Kidney (tissue), 14 donors: ENCODE results near the gene CCDC38. TPM values are rescaled to one million over a fixed set of nuclear protein-coding genes. Genes with fewer than 3 reads are reported as not detected.

ENCODE experiments used
- DNase-seq, 5 donors: peaks; one replicate each; pipeline ENCODE4 v3.0.0-alpha.2; 2013 to 2020
- FAIRE-seq: peaks from 2 replicates; lab custom pipeline; 2012; peaks lifted over from hg19 to GRCh38; lab: Jason Lieb, UNC
- H3K27ac ChIP-seq, 2 donors: one replicate each; pipeline ENCODE4 v1.7.0; 2013; ENCODE audit warnings: low read depth in 2 of 2, low read length in 2 of 2, inconsistent platforms in 1 of 2
- H3K27me3 ChIP-seq: one replicate; pipeline ENCODE4 v1.7.1; 2013; ENCODE audit warnings: low read length, inconsistent platforms; ENCODE audit not compliant: control insufficient read depth, insufficient read depth
- H3K36me3 ChIP-seq, 3 donors: one replicate each; pipeline versions ENCODE4 v1.7.0 to v1.7.1; 2013; ENCODE audit warnings: low read length in 3 of 3, control low read depth in 1 of 3, inconsistent platforms in 1 of 3; ENCODE audit not compliant: insufficient read depth in 3 of 3, control insufficient read depth in 2 of 3
- H3K4me1 ChIP-seq, 3 donors: one replicate each; pipeline versions ENCODE4 v1.7.0 to v1.7.1; 2013; ENCODE audit warnings: low read length in 3 of 3, inconsistent platforms in 1 of 3, low read depth in 1 of 3; ENCODE audit not compliant: control insufficient read depth in 2 of 3, insufficient read depth in 2 of 3
- H3K4me3 ChIP-seq, 3 donors: one replicate each; pipeline versions ENCODE4 v1.7.0 to v1.8.1; 2013; ENCODE audit warnings: low read length in 3 of 3, control low read depth in 1 of 3, inconsistent platforms in 1 of 3
- H3K9ac ChIP-seq, 3 donors: one replicate each; pipeline versions ENCODE4 v1.7.0 to v1.7.1; 2013; ENCODE audit warnings: low read length in 3 of 3, control low read depth in 1 of 3, inconsistent platforms in 1 of 3
- H3K9me3 ChIP-seq, 3 donors: one replicate each; pipeline versions ENCODE4 v1.7.0 to v1.7.1; 2013; ENCODE audit warnings: low read length in 3 of 3, control low read depth in 1 of 3, inconsistent platforms in 1 of 3; ENCODE audit not compliant: control insufficient read depth in 2 of 3, insufficient read depth in 1 of 3
- CTCF ChIP-seq: IDR thresholded peaks from 3 replicates; pipeline ENCODE4 v1.5.1; 2012; ENCODE audit warnings: mild to moderate bottlenecking, moderate library complexity, borderline replicate concordance; ENCODE audit not compliant: insufficient read depth; ENCODE audit errors: extremely low read depth
- intact Hi-C: fragments of 100-400 bp; cut with DNase I; formaldehyde crosslinking; loops from one replicate; pipeline ENCODE4 v1.11.1; 2022
- polyA plus RNA-seq: library from polyadenylated mRNA; stranded (reverse); fragments of 350-450 nt; fragmentation: Illumina TruSeq; extraction: RNeasy Lipid Tissue Mini Kit (QIAGEN cat#74804); gene quantifications from one replicate; pipeline ENCODE4 v1.2.3, GENCODE V29; 2014; ENCODE audit warnings: low read depth, low replicate concordance; ENCODE audit not compliant: insufficient read depth
- total RNA-seq: library from RNA; stranded (reverse); fragmentation: NEBNext Ultra II Directional; extraction: Animal tissue kit (Norgen Biotek cat#: 25700); gene quantifications from one replicate; pipeline ENCODE4 v1.2.1, GENCODE V29; 2021
- donor health status: control.
- donor health status: control.
- donor health status: control.
- donor health status: control.
- donor health status: control.
- donor health status: DM: yes; HTN: yes; CAD: no.
- donor health status: Normal renal cell carcinoma (clear cell type).

The CCDC38 gene
- total and polyA plus RNA-seq, 2 donors from 2014 or later = 0.31 TPM; not detected in 1

- FAIRE-seq = peak; percentile 37
Observed at GRCh38 chr12:95918194-95918993, 24.0 kb downstream of the CCDC38 start.

GRCh38 chr12:95909871-95910270 is 32.5 kb downstream of the CCDC38 start:
- DNase-seq = no peak
- intact Hi-C loops = no loop called here
- H3K9me3 ChIP-seq = no peaks in the 10 kb centered on the region
- FAIRE-seq = no peak
- H3K27me3 ChIP-seq = no peaks in the 10 kb centered on the region
- H3K27ac ChIP-seq = no peak overlapping the region
- no peak for TF ChIP-seq CTCF
- H3K36me3 ChIP-seq = no peaks in the 10 kb centered on the region
- no peak overlapping the region for H3K4me3 ChIP-seq
- H3K4me1 ChIP-seq = no peaks in the 10 kb centered on the region
- H3K9ac ChIP-seq = no peak overlapping the region

More at GRCh38 chr12:95918194-95918993, 24.0 kb downstream of the CCDC38 start:
- H3K9me3 ChIP-seq = no peaks in the 10 kb centered on the region
- H3K27ac ChIP-seq = no peak overlapping the region
- no peak overlapping the region for H3K4me3 ChIP-seq
- no peaks in the 10 kb centered on the region for H3K36me3 ChIP-seq
- peak in 3 of 5 donors; percentile 26 to 70 (median 53) for DNase-seq
- no peaks in the 10 kb centered on the region for H3K4me1 ChIP-seq
- intact Hi-C loops = no loop called here
- TF ChIP-seq CTCF = peak; percentile 80
- no peaks in the 10 kb centered on the region for H3K27me3 ChIP-seq
- H3K9ac ChIP-seq = no peak overlapping the region

GRCh38 chr12:95908573-95908972 is 33.8 kb downstream of the CCDC38 start:
- no peaks in the 10 kb centered on the region for H3K9me3 ChIP-seq
- no peak overlapping the region for H3K9ac ChIP-seq
- no peaks in the 10 kb centered on the region for H3K36me3 ChIP-seq
- TF ChIP-seq CTCF = no peak
- intact Hi-C loops = no loop called here
- H3K4me3 ChIP-seq = no peak overlapping the region
- no peaks in the 10 kb centered on the region for H3K27me3 ChIP-seq
- no peaks in the 10 kb centered on the region for H3K4me1 ChIP-seq
- FAIRE-seq = no peak
- DNase-seq = peak in 1 of 5 donors; percentile 20
- H3K27ac ChIP-seq = no peak overlapping the region
